Sigmoid colon (tissue), 7 donors: Measurements from ENCODE around the gene MPC1. TPM values are rescaled to one million over a fixed set of nuclear protein-coding genes. Genes with fewer than 3 reads are reported as not detected.

Experiments used
- DNase-seq: peaks from one replicate; pipeline ENCODE4 v3.0.0-alpha.2; 2019
- H3K27ac ChIP-seq, 4 donors: fragments of 200-600 bp; sonication (generic); one replicate each; pipeline ENCODE4 v1.5.1; 2016 to 2019; ENCODE audit warnings: mild to moderate bottlenecking in 1 of 4
- H3K27me3 ChIP-seq, 3 donors: fragments of 200-600 bp; sonication (generic); one replicate each; pipeline ENCODE4 v1.5.1; 2019; ENCODE audit warnings: mild to moderate bottlenecking in 1 of 3
- H3K36me3 ChIP-seq, 4 donors: fragments of 200-600 bp; sonication (generic); one replicate each; pipeline ENCODE4 v1.5.1; 2016 to 2019
- H3K4me1 ChIP-seq, 4 donors: fragments of 200-600 bp; sonication (generic); one replicate each; pipeline ENCODE4 v1.5.1; 2017 to 2019
- H3K4me3 ChIP-seq, 4 donors: fragments of 200-600 bp; sonication (generic); one replicate each; pipeline ENCODE4 v1.5.1; 2017 to 2019; ENCODE audit warnings: mild to moderate bottlenecking in 2 of 4, moderate library complexity in 1 of 4
- H3K9me3 ChIP-seq, 4 donors: fragments of 200-600 bp in 3 of 4; sonication (generic) in 3 of 4; one replicate each; pipeline versions ENCODE4 v1.5.1 to v1.6.1; 2013 to 2019
- CTCF ChIP-seq, 4 experiments: fragments of 450-650 bp in 3 of 4; fragments of 200-600 bp in 1 of 4; IDR thresholded peaks; one replicate each; pipeline ENCODE4 v1.5.1; 2016 to 2019; ENCODE audit warnings: antibody characterized with exemption in 4 of 4, mild to moderate bottlenecking in 3 of 4, moderate library complexity in 2 of 4
- EP300 ChIP-seq, 4 donors: sonication (generic); formaldehyde crosslinking; IDR thresholded peaks; one replicate each; pipeline ENCODE4 v1.6.1; 2017; ENCODE audit warnings: antibody characterized with exemption in 4 of 4
- POLR2A ChIP-seq, 2 donors: fragments of 450-650 bp; IDR thresholded peaks; one replicate each; pipeline ENCODE4 v1.6.1; 2016; ENCODE audit warnings: antibody characterized with exemption in 2 of 2, mild to moderate bottlenecking in 2 of 2, moderate library complexity in 2 of 2
- POLR2AphosphoS5 ChIP-seq, 4 donors: sonication (generic); formaldehyde crosslinking; IDR thresholded peaks; one replicate each; pipeline ENCODE4 v1.6.1; 2017; ENCODE audit warnings: antibody characterized with exemption in 4 of 4
- WGBS, 2 donors: extraction: QIAGEN DNeasy Blood & Tissue Kit; methylation state at CpG; one replicate each; pipeline ENCODE4 v1.1.7; 2013; 5-methylcytosine and 5-hydroxymethylcytosine counted together
- intact Hi-C: fragments of 100-400 bp; cut with DNase I; formaldehyde crosslinking; loops from one replicate; pipeline ENCODE4 v1.15.1; 2023
- polyA plus RNA-seq, 3 donors: library from polyadenylated mRNA; stranded (reverse); fragments of 200-250 nt; gene quantifications; one replicate each; pipeline ENCODE4 v1.2.3, GENCODE V29; 2013
- total RNA-seq, 4 donors: library from RNA; depleted of rRNA; stranded (reverse); fragments of >200 nt; gene quantifications; one replicate each; pipeline ENCODE4 v1.1.0, GENCODE V29; 2016
- donor health status: healthy with polysubstance abuse.
- donor health status: Bipolar disorder and iron deficiency.
- donor health status: healthy.

The MPC1 gene
- total and polyA plus RNA-seq, 7 donors: 52.9 to 310 (median 82.0) TPM

GRCh38 chr6:166419286-166419685 is 36.5 kb upstream of the MPC1 start:
- H3K27ac ChIP-seq: no peak overlapping the region
- no peaks in the 10 kb centered on the region for H3K9me3 ChIP-seq
- peaks cover 0 to 9% (median 0%) of the 10 kb centered on the region in 4 donors for H3K4me1 ChIP-seq
- intact Hi-C loops: no loop called here
- DNase-seq: no peak
- 63 to 81% methylated on average over 7 of the region's 7 CpGs for WGBS, 2 donors
- H3K4me3 ChIP-seq: no peak overlapping the region
- peaks cover 0 to 54% (median 8%) of the 10 kb centered on the region in 4 donors for H3K36me3 ChIP-seq
- no peaks in the 10 kb centered on the region for H3K27me3 ChIP-seq
- TF ChIP-seq POLR2AphosphoS5 (IDR thresholded peaks at IDR 0.05): no peak
- no peak for TF ChIP-seq EP300 (IDR thresholded peaks at IDR 0.05)
- no peak for TF ChIP-seq POLR2A (IDR thresholded peaks at IDR 0.05)
- TF ChIP-seq CTCF (IDR thresholded peaks at IDR 0.05): no peak

- H3K27ac ChIP-seq: no peak overlapping the region
- no peaks in the 10 kb centered on the region for H3K27me3 ChIP-seq
- H3K4me1 ChIP-seq: peaks cover 0 to 6% (median 0%) of the 10 kb centered on the region in 4 donors
- DNase-seq: no peak
- TF ChIP-seq POLR2A (IDR thresholded peaks at IDR 0.05) (no peak), CTCF (IDR thresholded peaks at IDR 0.05) (no peak), POLR2AphosphoS5 (IDR thresholded peaks at IDR 0.05) (no peak)
- intact Hi-C loops: no loop called here
- peaks cover 0 to 55% (median 8%) of the 10 kb centered on the region in 4 donors for H3K36me3 ChIP-seq
- 86 to 93% methylated on average over 9 of the region's 9 CpGs for WGBS, 2 donors
- no peaks in the 10 kb centered on the region for H3K9me3 ChIP-seq
- H3K4me3 ChIP-seq: no peak overlapping the region
These were observed 36.0 kb upstream of the MPC1 start for GRCh38 chr6:166418691-166419143.

- no peak for DNase-seq
- H3K36me3 ChIP-seq: peaks cover 0 to 55% (median 4%) of the 10 kb centered on the region in 4 donors
- WGBS, 2 donors: 65 to 88% methylated on average over 6 of the region's 6 CpGs
These were observed 34.5 kb upstream of the MPC1 start for GRCh38 chr6:166417285-166417691.

GRCh38 chr6:166415833-166416347 is 33.1 kb upstream of the MPC1 start:
- DNase-seq: no peak
- Histone ChIP-seq H3K4me3 (no peak overlapping the region), H3K9me3 (no peaks in the 10 kb centered on the region), H3K36me3 (peaks cover 0 to 60% (median 3%) of the 10 kb centered on the region in 4 donors), H3K4me1 (no peaks in the 10 kb centered on the region), H3K27ac (no peak overlapping the region), H3K27me3 (no peaks in the 10 kb centered on the region)
- intact Hi-C loops: no loop called here
- WGBS, 2 donors: 84 to 92% methylated on average over 5 of the region's 5 CpGs
- TF ChIP-seq EP300 (IDR thresholded peaks at IDR 0.05) (no peak), CTCF (IDR thresholded peaks at IDR 0.05) (no peak), POLR2AphosphoS5 (IDR thresholded peaks at IDR 0.05) (no peak), POLR2A (IDR thresholded peaks at IDR 0.05) (no peak)

More at GRCh38 chr6:166417285-166417691, 34.5 kb upstream of the MPC1 start:
- TF ChIP-seq POLR2A (IDR thresholded peaks at IDR 0.05) (no peak), CTCF (IDR thresholded peaks at IDR 0.05) (no peak), EP300 (IDR thresholded peaks at IDR 0.05) (no peak), POLR2AphosphoS5 (IDR thresholded peaks at IDR 0.05) (no peak)
- H3K4me3 ChIP-seq: no peak overlapping the region
- intact Hi-C loops: no loop called here
- H3K9me3 ChIP-seq: no peaks in the 10 kb centered on the region
- H3K4me1 ChIP-seq: no peaks in the 10 kb centered on the region
- no peaks in the 10 kb centered on the region for H3K27me3 ChIP-seq
- no peak overlapping the region for H3K27ac ChIP-seq

GRCh38 chr6:166415306-166415705 is 32.6 kb upstream of the MPC1 start:
- Histone ChIP-seq H3K4me1 (no peaks in the 10 kb centered on the region), H3K36me3 (peaks cover 0 to 59% (median 3%) of the 10 kb centered on the region in 4 donors), H3K27ac (no peak overlapping the region), H3K4me3 (no peak overlapping the region), H3K27me3 (no peaks in the 10 kb centered on the region), H3K9me3 (no peaks in the 10 kb centered on the region)
- intact Hi-C loops: no loop called here
- no peak for DNase-seq
- 64 to 88% methylated on average over 5 of the region's 5 CpGs for WGBS, 2 donors
- TF ChIP-seq CTCF (IDR thresholded peaks at IDR 0.05): no peak
- no peak for TF ChIP-seq POLR2A (IDR thresholded peaks at IDR 0.05)
